Mammary epithelial cell (primary cell): ENCODE measurements around the gene ZBTB40.

ENCODE experiments used
- EZH2 ChIP-seq: IDR thresholded peaks from 2 replicates; pipeline ENCODE4 v1.6.1; 2012; ENCODE audit warnings: low read length, inconsistent platforms, borderline replicate concordance
- TF ChIP-seq, protein P1 (sequence below), 2 donors: IDR thresholded peaks in 1 of 2; conservative IDR thresholded peaks in 1 of 2; 2 replicates each; pipeline ENCODE4 v1.5.1; 2011 to 2012; ENCODE audit warnings: inconsistent platforms in 2 of 2, low read length in 2 of 2, mild to moderate bottlenecking in 2 of 2, control low read depth in 1 of 2, low read depth in 1 of 2; ENCODE audit not compliant: insufficient read depth in 1 of 2; ENCODE audit errors: extremely low read depth in 1 of 2

DNA sequence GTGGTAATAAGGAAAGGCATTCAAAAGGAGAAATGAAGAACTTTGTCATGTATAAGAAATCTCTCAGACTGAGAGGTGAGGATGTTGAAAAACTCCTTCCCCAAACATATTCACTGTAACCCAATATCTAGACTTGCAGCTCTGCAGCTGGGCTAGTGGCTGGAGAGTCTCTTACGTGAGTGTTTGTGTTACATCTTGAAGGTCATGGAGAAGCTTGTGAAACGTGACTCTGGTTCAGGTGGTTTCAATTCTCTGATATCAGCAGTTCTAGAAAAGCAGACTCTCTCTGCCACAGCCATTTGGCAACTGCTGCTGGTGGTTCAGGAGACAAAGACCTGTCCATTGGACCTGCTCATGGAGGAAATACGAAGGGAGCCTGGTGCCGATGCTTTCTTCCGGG is 56.7 kb downstream of the ZBTB40 start:
- TF ChIP-seq, protein P1, sequence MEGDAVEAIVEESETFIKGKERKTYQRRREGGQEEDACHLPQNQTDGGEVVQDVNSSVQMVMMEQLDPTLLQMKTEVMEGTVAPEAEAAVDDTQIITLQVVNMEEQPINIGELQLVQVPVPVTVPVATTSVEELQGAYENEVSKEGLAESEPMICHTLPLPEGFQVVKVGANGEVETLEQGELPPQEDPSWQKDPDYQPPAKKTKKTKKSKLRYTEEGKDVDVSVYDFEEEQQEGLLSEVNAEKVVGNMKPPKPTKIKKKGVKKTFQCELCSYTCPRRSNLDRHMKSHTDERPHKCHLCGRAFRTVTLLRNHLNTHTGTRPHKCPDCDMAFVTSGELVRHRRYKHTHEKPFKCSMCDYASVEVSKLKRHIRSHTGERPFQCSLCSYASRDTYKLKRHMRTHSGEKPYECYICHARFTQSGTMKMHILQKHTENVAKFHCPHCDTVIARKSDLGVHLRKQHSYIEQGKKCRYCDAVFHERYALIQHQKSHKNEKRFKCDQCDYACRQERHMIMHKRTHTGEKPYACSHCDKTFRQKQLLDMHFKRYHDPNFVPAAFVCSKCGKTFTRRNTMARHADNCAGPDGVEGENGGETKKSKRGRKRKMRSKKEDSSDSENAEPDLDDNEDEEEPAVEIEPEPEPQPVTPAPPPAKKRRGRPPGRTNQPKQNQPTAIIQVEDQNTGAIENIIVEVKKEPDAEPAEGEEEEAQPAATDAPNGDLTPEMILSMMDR (conservative IDR thresholded peaks at IDR 0.05 in 1 of 2, IDR thresholded peaks at IDR 0.05 in 1 of 2; ENCODE audit: extremely low read depth in 1 of 2, insufficient read depth in 1 of 2, low read depth in 1 of 2, low read length in 2 of 2), result no peak
- no peak for TF ChIP-seq EZH2
